NCI-H1436 treated with DMSO at 0.1 percent for 48 hours (cell line): ENCODE data around the gene FUCA1.
"Not testable (repeated sequence)": the region's sequence is repeated elsewhere in the genome, so short reads cannot be mapped to it uniquely, and the experiment has no call there.

Experiments used
- DNase-seq: peaks from one replicate; lab custom pipeline; 2025; lab: John Stamatoyannopoulos, UW

Gene FUCA1

GRCh38 chr1:23837908-23838307 is 30.2 kb downstream of the FUCA1 start:
- no peak for DNase-seq

- DNase-seq: no peak
These were observed 32.1 kb downstream of the FUCA1 start for GRCh38 chr1:23836037-23836436.

- not testable (repeated sequence) for DNase-seq
These were observed 33.9 kb downstream of the FUCA1 start for GRCh38 chr1:23834156-23834555.

GRCh38 chr1:23827717-23828116 is 40.4 kb downstream of the FUCA1 start:
- DNase-seq: no peak

GRCh38 chr1:23826590-23826989 is 41.5 kb downstream of the FUCA1 start:
- not testable (repeated sequence) for DNase-seq

GRCh38 chr1:23825762-23826522 is 42.1 kb downstream of the FUCA1 start:
- no peak for DNase-seq

- no peak for DNase-seq
These were observed 42.9 kb downstream of the FUCA1 start, which contains the start of gene HMGCL for GRCh38 chr1:23825076-23825761. Gene HMGCL (minus strand): TSS chr1:23825429. CDS start chr1:23825415, 14 bp downstream.

- no peak for DNase-seq
These were observed 43.4 kb downstream of the FUCA1 start for GRCh38 chr1:23824711-23825075.

GRCh38 chr1:23823767-23824166 is 44.3 kb downstream of the FUCA1 start:
- no peak for DNase-seq

- no peak for DNase-seq
These were observed 50.5 kb downstream of the FUCA1 start for GRCh38 chr1:23817633-23818032.

- DNase-seq: no peak
These were observed 51.2 kb downstream of the FUCA1 start for GRCh38 chr1:23816906-23817305.

- no peak for DNase-seq
These were observed 51.7 kb downstream of the FUCA1 start for GRCh38 chr1:23816361-23816760.

GRCh38 chr1:23814016-23814415 is 54.1 kb downstream of the FUCA1 start:
- no peak for DNase-seq

- no peak for DNase-seq
These were observed 57.1 kb downstream of the FUCA1 start for GRCh38 chr1:23810818-23811540.

GRCh38 chr1:23809751-23810171 is 58.3 kb downstream of the FUCA1 start:
- no peak for DNase-seq

- no peak for DNase-seq
These were observed 60.6 kb downstream of the FUCA1 start for GRCh38 chr1:23807453-23807852.

GRCh38 chr1:23806280-23806679 is 61.8 kb downstream of the FUCA1 start:
- no peak for DNase-seq

GRCh38 chr1:23805025-23805424 is 63.1 kb downstream of the FUCA1 start:
- DNase-seq: no peak

- no peak for DNase-seq
These were observed 63.8 kb downstream of the FUCA1 start for GRCh38 chr1:23804183-23804835.

GRCh38 chr1:23803674-23804073 is 64.4 kb downstream of the FUCA1 start:
- DNase-seq: no peak

GRCh38 chr1:23802809-23803342 is 65.2 kb downstream of the FUCA1 start:
- DNase-seq: not testable (repeated sequence)

GRCh38 chr1:23801876-23802275 is 66.2 kb downstream of the FUCA1 start:
- DNase-seq: no peak
